AG08396 (cell line): Measurements from ENCODE around the gene DHRS3.
"Not testable (repeated sequence)": the region's sequence is repeated elsewhere in the genome, so short reads cannot be mapped to it uniquely, and the experiment has no call there.

Experiments
- DNase-seq: peaks from one replicate; pipeline ENCODE4 v3.0.0; 2012; ENCODE audit warnings: low spot score, mixed read lengths

DHRS3 gene

GRCh38 chr1:12573015-12573825 is 44.8 kb downstream of the DHRS3 start:
- DNase-seq: no peak

DNA sequence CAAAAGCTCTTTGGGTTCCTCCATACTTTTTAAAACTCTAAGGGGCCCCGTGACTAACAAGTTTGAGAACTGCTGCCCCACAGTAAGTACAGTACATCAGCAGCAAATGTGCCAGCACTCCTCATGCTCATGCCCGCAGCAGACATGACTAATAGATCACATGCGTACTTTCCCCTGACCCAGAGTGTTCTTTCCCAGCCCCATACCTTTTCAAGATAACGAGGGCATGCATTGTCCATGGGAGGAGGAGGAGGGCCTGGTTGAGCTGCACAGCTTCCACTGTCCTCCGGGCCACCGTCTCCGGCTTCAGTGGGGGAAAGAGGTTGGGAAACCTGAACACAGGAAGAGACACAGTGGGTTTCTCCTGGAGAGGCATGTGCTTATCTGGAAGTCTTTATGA is 45.5 kb downstream of the DHRS3 start:
- no peak for DNase-seq

DNA sequence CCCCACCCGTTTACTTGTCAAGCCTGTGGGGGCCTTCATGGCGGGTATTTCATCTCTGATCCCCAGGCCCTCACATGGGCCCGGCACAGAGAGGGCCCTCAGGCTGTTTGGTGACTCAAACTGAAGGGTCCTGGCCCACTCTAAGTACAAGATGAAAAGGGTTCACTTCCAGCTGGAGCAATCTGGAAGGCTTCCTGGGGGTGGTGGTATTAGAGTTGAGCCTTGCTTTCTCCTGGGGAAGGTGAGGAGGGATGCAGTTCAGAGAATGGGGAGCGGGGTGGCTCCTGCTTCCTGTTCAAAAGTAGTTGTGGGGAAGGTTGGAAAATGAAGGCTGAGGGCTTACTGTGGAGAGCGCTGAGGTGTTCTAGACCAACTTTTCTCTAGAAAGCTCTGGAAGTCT is 47.7 kb downstream of the DHRS3 start:
- no peak for DNase-seq

DNA sequence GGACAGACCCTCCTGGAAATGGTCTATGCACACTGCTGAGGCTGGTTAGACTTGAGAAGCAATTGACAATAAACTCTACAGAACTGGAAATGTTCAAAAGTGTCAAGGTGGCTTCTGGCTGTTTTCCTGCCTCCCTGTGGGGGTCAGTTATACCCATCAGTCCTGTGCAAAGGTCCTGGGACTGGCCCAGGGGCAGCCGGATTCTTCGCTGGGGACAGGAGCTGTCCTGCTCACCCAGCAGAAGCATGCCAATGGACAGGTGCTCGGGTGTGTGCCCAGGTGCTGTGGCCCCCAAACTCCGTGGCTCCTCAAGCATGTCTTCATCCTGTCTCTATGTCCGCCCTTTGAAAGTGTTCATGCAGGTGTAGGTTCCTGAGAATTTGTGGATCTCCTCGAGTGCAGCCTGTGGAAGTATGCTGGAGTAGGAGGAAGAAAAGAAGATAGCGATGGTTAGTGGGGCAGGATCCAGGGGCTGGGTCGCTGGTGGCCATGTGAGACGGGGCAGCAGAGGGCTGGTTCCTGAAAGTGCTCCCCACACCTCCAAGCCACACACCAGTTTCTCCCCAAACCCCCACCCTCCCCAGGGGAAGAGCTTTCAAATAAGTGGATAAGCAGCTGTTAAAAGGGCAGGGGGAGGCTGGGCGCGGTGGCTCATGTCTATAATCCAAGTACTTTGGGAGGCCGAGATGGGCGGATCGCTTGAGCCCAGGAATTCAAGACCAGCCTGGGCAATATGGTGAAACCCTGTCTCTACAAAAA is 49.8 kb downstream of the DHRS3 start:
- DNase-seq: no peak

DNA sequence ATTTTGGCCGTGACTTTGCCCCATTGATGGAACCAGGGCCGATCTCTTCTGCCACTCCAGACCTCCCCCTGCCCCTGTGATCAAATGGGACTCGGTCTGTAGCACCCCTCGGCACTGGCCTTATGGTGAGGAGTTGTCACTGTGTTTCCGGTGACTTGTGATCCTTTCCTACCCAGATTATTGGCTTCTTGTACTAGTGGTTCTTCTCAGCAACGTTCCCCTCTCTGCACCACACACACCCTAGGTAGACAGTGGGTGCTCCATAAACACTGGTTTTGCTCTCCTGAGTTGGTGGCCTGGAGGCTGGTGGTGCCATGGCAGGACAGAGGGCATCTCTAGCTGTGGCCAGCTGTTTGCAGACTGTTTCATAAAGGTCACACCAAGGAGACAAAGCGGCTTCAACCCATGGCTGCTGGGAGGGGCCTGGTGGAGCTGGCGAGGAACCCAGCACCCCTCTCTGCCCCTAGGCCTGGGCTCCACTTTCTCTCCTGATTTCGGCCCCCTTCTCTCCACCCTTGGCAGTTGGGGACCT is 50.7 kb downstream of the DHRS3 start:
- no peak for DNase-seq

- no peak for DNase-seq
Measured at GRCh38 chr1:12566484-12567287, 51.3 kb downstream of the DHRS3 start.

DNA sequence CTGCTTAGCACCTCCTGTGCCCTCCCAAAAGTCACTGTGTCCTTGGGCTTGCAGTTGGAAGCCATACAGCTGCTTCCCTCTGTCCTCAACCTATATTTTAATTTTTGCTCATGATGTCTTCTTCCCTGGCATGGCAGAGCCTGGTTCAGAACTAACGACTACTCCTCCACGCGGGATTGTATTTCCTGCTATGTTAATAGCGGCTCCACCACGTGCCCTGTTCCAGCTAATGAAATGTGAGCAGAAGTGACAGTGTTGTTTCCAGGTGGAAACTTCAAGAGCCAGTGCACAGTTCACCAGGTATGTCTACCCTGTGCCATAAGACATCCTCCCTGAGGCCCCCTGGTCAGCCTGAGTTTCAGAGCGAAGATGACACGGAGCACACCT is 52.1 kb downstream of the DHRS3 start:
- no peak for DNase-seq

- no peak for DNase-seq
Measured at GRCh38 chr1:12565094-12565965, 52.7 kb downstream of the DHRS3 start.

GRCh38 chr1:12564251-12564650 is 53.8 kb downstream of the DHRS3 start:
- DNase-seq: not testable (repeated sequence)

DNA sequence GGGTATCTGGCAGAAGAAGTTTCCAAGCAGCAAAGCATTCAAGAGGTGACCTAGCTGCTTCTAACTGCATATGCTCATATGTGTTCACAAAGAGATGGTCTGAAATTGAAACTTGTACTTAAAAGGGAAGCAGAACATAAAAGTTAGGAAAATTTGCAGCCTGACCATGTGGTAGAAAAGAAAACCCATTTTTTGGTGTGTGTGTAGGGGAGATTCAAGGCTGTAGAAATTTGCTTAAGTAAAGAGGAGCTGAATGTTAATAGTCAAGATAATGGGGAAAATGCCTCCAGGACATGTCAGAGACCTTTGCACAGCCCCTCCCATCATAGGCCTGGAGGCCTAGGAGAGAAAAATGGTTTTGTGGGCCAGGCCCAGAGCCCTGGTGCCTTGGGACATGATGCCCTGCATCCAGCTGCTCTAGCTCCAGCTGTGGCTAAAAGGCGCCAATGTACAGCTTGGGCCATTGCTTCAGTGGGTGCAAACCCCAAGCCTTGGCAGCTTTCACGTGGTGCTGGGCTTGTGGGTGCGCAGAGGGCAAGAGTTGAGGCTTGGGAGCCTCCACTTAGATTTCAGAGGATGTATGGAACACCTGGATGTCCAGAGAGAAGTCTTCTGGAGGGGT is 54.9 kb downstream of the DHRS3 start:
- DNase-seq: no peak

- no peak for DNase-seq
Measured at GRCh38 chr1:12561121-12561520, 56.9 kb downstream of the DHRS3 start.

GRCh38 chr1:12556957-12557935 is 60.8 kb downstream of the DHRS3 start:
- DNase-seq: no peak

DNA sequence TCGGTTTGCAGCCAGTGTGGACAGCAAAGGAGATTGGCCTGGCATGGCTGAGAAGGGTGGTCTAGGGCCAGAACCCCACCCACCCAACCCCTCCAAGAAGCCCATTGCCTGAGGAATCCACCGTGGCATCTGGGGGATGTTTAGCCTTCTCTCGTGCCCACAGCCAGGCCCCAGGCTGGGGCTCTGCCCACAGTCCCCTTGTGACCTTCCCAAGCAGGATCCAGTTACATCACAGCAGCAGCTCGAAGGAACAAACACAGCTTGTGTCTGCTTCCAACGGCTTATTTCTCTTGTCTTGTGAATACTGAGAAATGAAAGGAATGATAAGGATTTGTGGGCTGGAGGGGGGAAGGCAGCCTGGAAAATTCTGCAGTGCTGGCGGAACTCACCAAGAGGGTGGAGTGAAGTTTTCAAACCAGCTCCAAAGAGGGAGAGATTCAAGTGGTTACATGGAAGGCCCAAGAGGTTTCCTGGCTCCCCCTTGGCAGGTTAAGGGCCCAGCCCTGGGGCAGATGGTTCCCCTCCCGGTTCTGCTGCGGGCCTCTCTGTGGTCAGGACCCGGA is 61.6 kb downstream of the DHRS3 start:
- DNase-seq: peak; percentile 82

DNA sequence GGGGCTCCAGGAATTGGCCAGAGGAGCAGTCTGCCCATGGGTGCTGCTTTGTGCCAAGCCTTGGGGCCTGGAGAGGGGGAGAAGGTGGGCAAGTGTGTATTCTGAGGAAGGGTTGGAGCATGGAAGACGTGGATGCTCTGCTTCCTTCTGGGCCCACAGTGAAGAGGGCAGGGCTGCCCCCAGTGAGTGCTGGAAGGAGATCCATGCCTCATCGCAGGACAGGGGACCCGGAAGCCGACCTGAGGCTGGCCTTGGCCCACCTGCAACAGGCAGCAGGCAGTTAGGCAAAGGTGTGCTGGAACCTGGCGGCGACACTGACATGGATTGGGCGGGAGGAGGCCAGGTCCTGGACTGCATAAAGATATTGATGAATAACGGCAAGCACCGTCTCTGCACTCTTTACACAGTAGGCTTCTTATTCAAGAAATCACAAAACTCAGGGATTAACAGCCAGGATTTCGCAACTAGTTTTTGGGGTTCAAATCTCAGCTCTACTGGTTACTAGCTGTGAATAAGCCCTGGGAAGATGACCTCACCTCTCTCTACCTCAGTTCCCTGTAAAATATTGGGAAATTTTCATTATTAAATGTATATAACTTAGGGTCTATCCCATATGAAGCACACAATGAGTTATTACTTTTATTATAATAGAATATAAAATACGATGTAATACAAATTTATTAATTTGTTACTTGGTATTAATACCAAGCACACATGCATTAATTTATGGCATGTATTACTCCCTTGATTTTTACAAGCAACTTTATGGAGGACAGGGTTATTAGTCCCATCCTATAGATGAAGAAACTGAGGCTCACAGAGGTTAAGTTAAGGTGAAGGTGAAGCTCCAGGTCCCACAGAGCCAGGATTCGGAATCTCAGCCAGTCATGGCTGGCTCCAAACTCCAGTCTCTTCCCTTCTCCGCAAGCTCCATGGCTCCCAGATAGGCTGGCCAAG is 62.3 kb downstream of the DHRS3 start:
- DNase-seq: no peak

DNA sequence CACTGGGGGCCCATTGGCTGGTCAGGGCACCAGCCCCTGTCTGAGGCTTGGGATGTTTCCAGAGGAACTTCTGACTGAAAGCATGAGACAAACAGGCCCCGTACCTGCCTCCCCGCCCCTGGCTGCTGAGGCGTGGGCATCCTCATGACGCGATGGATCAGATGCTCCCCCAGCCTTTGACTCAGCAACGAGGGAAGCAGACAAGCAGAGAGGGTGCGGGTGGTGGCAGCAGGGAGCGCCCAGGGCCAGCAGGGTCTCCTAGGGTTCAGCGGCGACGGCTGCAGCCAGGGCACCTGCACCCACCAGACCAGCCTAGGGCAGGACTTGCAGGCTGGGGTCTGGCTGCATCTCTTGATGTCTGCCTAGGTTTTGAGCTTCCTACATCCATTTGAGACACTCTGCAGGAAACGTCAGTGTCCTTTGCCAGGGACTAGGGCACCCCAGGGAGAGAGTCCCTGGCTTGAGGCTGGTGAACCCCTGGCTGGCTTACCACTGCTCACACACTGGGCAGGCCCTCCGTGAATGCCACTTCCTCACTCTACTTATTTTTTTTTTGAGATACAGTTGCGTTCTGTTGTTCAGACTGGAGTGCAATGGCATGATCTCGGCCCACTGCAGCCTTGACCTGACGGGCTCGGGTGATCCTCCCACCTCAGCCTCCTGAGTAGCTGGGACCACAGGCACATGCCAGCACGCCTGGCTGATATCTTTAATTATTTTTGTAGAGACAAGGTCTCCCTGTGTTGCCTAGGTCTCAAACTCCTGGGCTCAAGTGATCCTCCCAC is 63.3 kb downstream of the DHRS3 start:
- no peak for DNase-seq

- DNase-seq: peak; percentile 40
Measured at GRCh38 chr1:12553963-12554362, 64.0 kb downstream of the DHRS3 start.
